Keratinocyte (primary cell): ENCODE results near the gene FOCAD. TPM values are rescaled to one million over a fixed set of nuclear protein-coding genes. Genes with fewer than 3 reads are reported as not detected.

Source experiments
- DNase-seq: peaks from one replicate; pipeline ENCODE4 v3.0.0-alpha.2; 2011; ENCODE audit warnings: low read depth, missing footprints, low spot score
- FAIRE-seq: peaks from 2 replicates; lab custom pipeline; 2011; peaks lifted over from hg19 to GRCh38; lab: Jason Lieb, UNC
- H2AFZ ChIP-seq: 2 replicates; pipeline ENCODE4 v1.6.0; 2012; ENCODE audit warnings: low read length, control low read depth, inconsistent platforms; ENCODE audit not compliant: control insufficient read depth
- H3K27ac ChIP-seq: 2 replicates; pipeline ENCODE4 v1.5.1; 2011; ENCODE audit warnings: low read length; ENCODE audit not compliant: control insufficient read depth, insufficient read depth
- H3K27me3 ChIP-seq: 3 replicates; pipeline ENCODE4 v1.6.0; 2011; ENCODE audit warnings: low read length; ENCODE audit not compliant: control insufficient read depth, insufficient read depth; ENCODE audit errors: extremely low read depth
- H3K36me3 ChIP-seq, 2 experiments: 2 replicates in 1 of 2; 3 replicates in 1 of 2; pipeline ENCODE4 v1.5.1; 2011; ENCODE audit warnings: low read length in 2 of 2, mild to moderate bottlenecking in 1 of 2; ENCODE audit not compliant: control insufficient read depth in 2 of 2, insufficient read depth in 2 of 2; ENCODE audit errors: extremely low read depth in 1 of 2
- H3K4me1 ChIP-seq: 3 replicates; pipeline ENCODE4 v1.5.1; 2011; ENCODE audit warnings: low read length; ENCODE audit not compliant: control insufficient read depth, insufficient read depth; ENCODE audit errors: extremely low read depth
- H3K4me2 ChIP-seq: 3 replicates; pipeline ENCODE4 v1.6.0; 2011; ENCODE audit warnings: low read depth, low read length; ENCODE audit not compliant: control insufficient read depth, insufficient read depth; ENCODE audit errors: extremely low read depth
- H3K4me3 ChIP-seq, 3 experiments: fragments of 200-600 bp in 1 of 3; sonication (generic) in 1 of 3; 2 replicates in 2 of 3; 3 replicates in 1 of 3; pipeline ENCODE4 v1.5.1; 2011 to 2016; ENCODE audit warnings: low read length in 3 of 3, mild to moderate bottlenecking in 3 of 3, control low read depth in 2 of 3, inconsistent platforms in 1 of 3, low read depth in 1 of 3, mixed read lengths in 1 of 3, mixed run types in 1 of 3, moderate library complexity in 1 of 3; ENCODE audit not compliant: control insufficient read depth in 2 of 3, insufficient read depth in 2 of 3; ENCODE audit errors: extremely low read depth in 1 of 3
- H3K79me2 ChIP-seq: 2 replicates; pipeline ENCODE4 v1.6.0; 2012; ENCODE audit warnings: low read length; ENCODE audit not compliant: control insufficient read depth, insufficient read depth
- H3K9ac ChIP-seq: 3 replicates; pipeline ENCODE4 v1.6.0; 2011; ENCODE audit warnings: low read length; ENCODE audit not compliant: control insufficient read depth, insufficient read depth; ENCODE audit errors: extremely low read depth
- H3K9me1 ChIP-seq: 3 replicates; pipeline ENCODE4 v1.6.0; 2011; ENCODE audit warnings: low read length; ENCODE audit not compliant: control insufficient read depth, insufficient read depth; ENCODE audit errors: extremely low read depth
- H3K9me3 ChIP-seq: 2 replicates; pipeline ENCODE4 v1.5.1; 2012; ENCODE audit warnings: low read depth, low read length; ENCODE audit not compliant: control insufficient read depth
- H4K20me1 ChIP-seq: 3 replicates; pipeline ENCODE4 v1.6.0; 2011; ENCODE audit warnings: low read length; ENCODE audit not compliant: control insufficient read depth, insufficient read depth; ENCODE audit errors: extremely low read depth
- EZH2 ChIP-seq: IDR thresholded peaks from one replicate; pipeline ENCODE4 v1.6.1; 2012; ENCODE audit warnings: inconsistent platforms, mild to moderate bottlenecking, low read length, moderate library complexity
- dilution Hi-C: fragments of 300-500 bp; cut with MboI; formaldehyde crosslinking; loops from one replicate; pipeline ENCODE4 v1.7.0; 2020; ENCODE audit warnings: low sequenced_read_pairs; ENCODE audit not compliant: extremely low pct_ligation_motif_present
- polyA plus RNA-seq, 5 experiments: library from polyadenylated mRNA; depleted of rRNA in 3 of 5; stranded (reverse) in 3 of 5; stranded (forward) in 1 of 5; unstranded in 1 of 5; fragments of >200 nt; gene quantifications; 1 replicate in 1 of 5; 2 replicates in 3 of 5; 3 replicates in 1 of 5; pipeline versions ENCODE4 v1.2.1 to v1.2.3, GENCODE V29; 2011 to 2012; ENCODE audit warnings: missing spikeins in 2 of 5, low read depth in 1 of 5, low replicate concordance in 1 of 5
- TF ChIP-seq, protein P1 (sequence below), 3 experiments: IDR thresholded peaks in 1 of 3; conservative IDR thresholded peaks in 1 of 3; optimal IDR thresholded peaks in 1 of 3; 2 replicates in 2 of 3; 3 replicates in 1 of 3; pipeline versions ENCODE3 to v1.5.1; 2011; ENCODE audit warnings: low read length in 3 of 3, mild to moderate bottlenecking in 3 of 3, moderate library complexity in 2 of 3, control low read depth in 1 of 3, inconsistent platforms in 1 of 3; ENCODE audit not compliant: insufficient read depth in 2 of 3; ENCODE audit errors: extremely low read depth in 1 of 3

Gene FOCAD
- polyA plus RNA-seq, 1 donor (not counting 4 experiments of a cell fraction or from before 2014, with no cell fraction given) = 33.1 TPM

DNA sequence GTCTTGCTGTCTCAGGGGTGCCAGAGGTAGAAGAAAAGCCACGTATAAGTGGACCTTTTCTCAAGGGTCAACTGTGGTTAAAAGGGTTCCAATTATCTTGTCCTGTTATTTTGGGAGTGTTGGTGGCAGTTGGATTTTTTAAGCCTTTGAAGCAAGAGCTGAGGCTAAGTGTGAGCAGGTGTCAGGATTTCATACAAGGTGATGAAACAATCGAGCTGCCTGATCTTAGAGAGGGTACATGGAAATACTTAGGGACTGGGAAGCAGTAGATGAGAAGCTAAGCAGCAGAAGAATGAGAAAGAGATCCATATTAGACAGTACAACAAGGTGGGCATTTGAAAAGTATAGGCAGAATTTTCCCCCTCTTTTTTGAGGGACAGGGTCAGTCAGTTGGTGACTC, 23.6 kb downstream of the FOCAD start:
- H3K9ac ChIP-seq = no peak overlapping the region

DNA sequence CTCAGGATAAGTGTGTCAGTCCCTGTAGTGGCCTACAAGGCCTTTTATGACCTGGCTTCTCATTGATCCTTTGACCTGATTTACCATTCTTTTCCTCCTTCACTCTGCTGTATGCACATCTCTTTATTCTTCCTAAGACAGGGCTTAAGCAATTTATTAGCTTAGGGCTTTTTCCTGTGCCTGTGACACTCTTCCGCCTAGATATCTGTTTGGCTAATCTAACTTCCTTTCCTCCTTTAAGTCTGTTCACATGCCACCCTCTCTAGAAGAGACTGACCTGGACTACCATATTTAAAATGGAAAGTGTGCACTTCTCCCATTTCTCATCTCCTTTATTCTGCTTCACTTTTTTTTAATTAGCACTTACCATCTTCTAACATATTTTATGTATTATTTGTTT, 29.1 kb downstream of the FOCAD start:
- H3K4me1 ChIP-seq = no peaks in the 10 kb centered on the region
- H3K4me2 ChIP-seq = no peak overlapping the region
- DNase-seq (no peak), FAIRE-seq (no peak)
- no peak overlapping the region for H3K27ac ChIP-seq
- no peak overlapping the region for H2AFZ ChIP-seq
- no peaks in the 10 kb centered on the region for H3K27me3 ChIP-seq
- H3K9me1 ChIP-seq = no peaks in the 10 kb centered on the region
- no peak overlapping the region for H3K4me3 ChIP-seq
- H3K9me3 ChIP-seq = no peaks in the 10 kb centered on the region
- no peaks in the 10 kb centered on the region for H3K36me3 ChIP-seq
- H3K79me2 ChIP-seq = no peaks in the 10 kb centered on the region
- no peaks in the 10 kb centered on the region for H4K20me1 ChIP-seq
- dilution Hi-C loops = no loop called here
- TF ChIP-seq, protein P1, sequence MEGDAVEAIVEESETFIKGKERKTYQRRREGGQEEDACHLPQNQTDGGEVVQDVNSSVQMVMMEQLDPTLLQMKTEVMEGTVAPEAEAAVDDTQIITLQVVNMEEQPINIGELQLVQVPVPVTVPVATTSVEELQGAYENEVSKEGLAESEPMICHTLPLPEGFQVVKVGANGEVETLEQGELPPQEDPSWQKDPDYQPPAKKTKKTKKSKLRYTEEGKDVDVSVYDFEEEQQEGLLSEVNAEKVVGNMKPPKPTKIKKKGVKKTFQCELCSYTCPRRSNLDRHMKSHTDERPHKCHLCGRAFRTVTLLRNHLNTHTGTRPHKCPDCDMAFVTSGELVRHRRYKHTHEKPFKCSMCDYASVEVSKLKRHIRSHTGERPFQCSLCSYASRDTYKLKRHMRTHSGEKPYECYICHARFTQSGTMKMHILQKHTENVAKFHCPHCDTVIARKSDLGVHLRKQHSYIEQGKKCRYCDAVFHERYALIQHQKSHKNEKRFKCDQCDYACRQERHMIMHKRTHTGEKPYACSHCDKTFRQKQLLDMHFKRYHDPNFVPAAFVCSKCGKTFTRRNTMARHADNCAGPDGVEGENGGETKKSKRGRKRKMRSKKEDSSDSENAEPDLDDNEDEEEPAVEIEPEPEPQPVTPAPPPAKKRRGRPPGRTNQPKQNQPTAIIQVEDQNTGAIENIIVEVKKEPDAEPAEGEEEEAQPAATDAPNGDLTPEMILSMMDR (optimal IDR thresholded peaks at IDR 0.05 in 1 of 3, IDR thresholded peaks at IDR 0.05 in 1 of 3, conservative IDR thresholded peaks at IDR 0.05 in 1 of 3; ENCODE audit: extremely low read depth in 1 of 3, insufficient read depth in 2 of 3, low read length in 3 of 3) = no peak
- TF ChIP-seq EZH2 = no peak
- H3K9ac ChIP-seq = no peak overlapping the region

More for the DNA sequence above, 23.6 kb downstream of the FOCAD start:
- Histone ChIP-seq H3K79me2 (no peaks in the 10 kb centered on the region), H3K27ac (no peak overlapping the region), H3K4me2 (no peak overlapping the region), H3K4me3 (no peak overlapping the region), H2AFZ (no peak overlapping the region), H3K27me3 (no peaks in the 10 kb centered on the region), H3K36me3 (no peaks in the 10 kb centered on the region), H3K9me3 (no peaks in the 10 kb centered on the region), H3K9me1 (no peaks in the 10 kb centered on the region), H3K4me1 (no peaks in the 10 kb centered on the region), H4K20me1 (no peaks in the 10 kb centered on the region)
- no peak for TF ChIP-seq EZH2
- TF ChIP-seq, protein P1 (optimal IDR thresholded peaks at IDR 0.05 in 1 of 3, IDR thresholded peaks at IDR 0.05 in 1 of 3, conservative IDR thresholded peaks at IDR 0.05 in 1 of 3; ENCODE audit: extremely low read depth in 1 of 3, insufficient read depth in 2 of 3, low read length in 3 of 3) = no peak
- FAIRE-seq (no peak), DNase-seq (no peak)
- dilution Hi-C loops = no loop called here
